Tibial artery (tissue), 4 donors: ENCODE data around the gene EFNA1.

Source experiments
- DNase-seq, 2 donors: peaks; one replicate each; pipeline ENCODE4 v3.0.0-alpha.2; 2019
- H3K27ac ChIP-seq, 2 donors: fragments of 200-600 bp; sonication (generic) in 1 of 2; 1 replicate in 1 of 2; 2 replicates in 1 of 2; pipeline ENCODE4 v1.5.1; 2018 to 2019; ENCODE audit warnings: mild to moderate bottlenecking in 1 of 2
- H3K27me3 ChIP-seq, 2 donors: fragments of 200-600 bp; sonication (generic) in 1 of 2; one replicate each; pipeline versions ENCODE4 v1.5.1 to v1.6.0; 2016 to 2019
- H3K36me3 ChIP-seq, 3 donors: fragments of 200-600 bp; sonication (generic) in 2 of 3; one replicate each; pipeline ENCODE4 v1.5.1; 2016 to 2019; ENCODE audit warnings: mild to moderate bottlenecking in 2 of 3
- H3K4me1 ChIP-seq, 4 donors: fragments of 200-600 bp; sonication (generic) in 2 of 4; 1 replicate in 3 of 4; 2 replicates in 1 of 4; pipeline ENCODE4 v1.5.1; 2016 to 2019
- H3K4me3 ChIP-seq, 2 donors: fragments of 200-600 bp; sonication (generic) in 1 of 2; 1 replicate in 1 of 2; 2 replicates in 1 of 2; pipeline ENCODE4 v1.5.1; 2018 to 2019; ENCODE audit warnings: mild to moderate bottlenecking in 2 of 2
- H3K9me3 ChIP-seq, 3 donors: fragments of 200-600 bp; sonication (generic) in 1 of 3; one replicate each; pipeline ENCODE4 v1.5.1; 2016 to 2019
- intact Hi-C: fragments of 100-400 bp; cut with DNase I; formaldehyde crosslinking; loops from one replicate; pipeline ENCODE4 v1.15.0; 2023; ENCODE audit warnings: low total_unique reads
- TF ChIP-seq, protein P1 (sequence below), 2 experiments: fragments of 200-600 bp in 1 of 2; fragments of 450-650 bp in 1 of 2; IDR thresholded peaks; one replicate each; pipeline ENCODE4 v1.5.1; 2017 to 2019; ENCODE audit warnings: antibody characterized with exemption in 2 of 2, mild to moderate bottlenecking in 1 of 2, moderate library complexity in 1 of 2

Gene EFNA1

DNA sequence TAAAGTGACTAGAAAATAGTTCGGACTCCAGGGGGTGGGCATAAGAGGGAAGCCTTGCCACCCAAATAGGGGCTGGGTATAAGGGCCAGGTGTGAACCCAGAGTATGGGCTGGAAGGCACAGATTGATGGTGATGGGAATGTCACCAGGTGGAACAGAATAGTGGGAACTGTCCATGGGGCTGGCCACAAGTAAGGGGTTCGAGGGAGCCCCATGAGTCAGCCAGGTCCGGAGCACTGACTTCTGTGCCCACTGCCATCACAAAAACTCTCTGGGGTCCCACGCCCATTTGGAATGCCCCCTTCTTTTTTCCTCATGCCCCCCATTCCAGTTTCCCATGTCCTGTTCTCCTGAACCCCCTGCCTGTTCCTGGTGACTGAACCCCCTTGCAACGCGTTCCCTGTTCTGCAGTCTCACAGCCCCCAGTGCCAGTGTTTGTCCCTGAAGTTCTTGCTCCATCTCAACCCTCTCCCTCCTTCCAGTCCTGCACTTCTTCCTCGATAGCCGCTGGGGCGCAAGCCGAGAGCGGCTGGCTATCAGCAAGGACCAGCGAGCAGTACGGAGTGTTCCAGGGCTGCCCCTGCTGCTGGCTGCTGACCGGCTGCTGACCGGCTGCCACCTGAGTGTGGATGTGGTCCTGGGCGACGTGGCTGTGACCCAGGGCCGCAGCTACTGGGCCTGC lies 53.8 kb downstream of the EFNA1 start:
- Histone ChIP-seq H3K4me3 (no peak overlapping the region), H3K9me3 (no peaks in the 10 kb centered on the region), H3K36me3 (no peaks in the 10 kb centered on the region), H3K27ac (no peak overlapping the region), H3K27me3 (no peaks in the 10 kb centered on the region), H3K4me1 (peaks cover 0 to 29% (median 0%) of the 10 kb centered on the region in 4 donors)
- DNase-seq, result no peak
- TF ChIP-seq, protein P1, sequence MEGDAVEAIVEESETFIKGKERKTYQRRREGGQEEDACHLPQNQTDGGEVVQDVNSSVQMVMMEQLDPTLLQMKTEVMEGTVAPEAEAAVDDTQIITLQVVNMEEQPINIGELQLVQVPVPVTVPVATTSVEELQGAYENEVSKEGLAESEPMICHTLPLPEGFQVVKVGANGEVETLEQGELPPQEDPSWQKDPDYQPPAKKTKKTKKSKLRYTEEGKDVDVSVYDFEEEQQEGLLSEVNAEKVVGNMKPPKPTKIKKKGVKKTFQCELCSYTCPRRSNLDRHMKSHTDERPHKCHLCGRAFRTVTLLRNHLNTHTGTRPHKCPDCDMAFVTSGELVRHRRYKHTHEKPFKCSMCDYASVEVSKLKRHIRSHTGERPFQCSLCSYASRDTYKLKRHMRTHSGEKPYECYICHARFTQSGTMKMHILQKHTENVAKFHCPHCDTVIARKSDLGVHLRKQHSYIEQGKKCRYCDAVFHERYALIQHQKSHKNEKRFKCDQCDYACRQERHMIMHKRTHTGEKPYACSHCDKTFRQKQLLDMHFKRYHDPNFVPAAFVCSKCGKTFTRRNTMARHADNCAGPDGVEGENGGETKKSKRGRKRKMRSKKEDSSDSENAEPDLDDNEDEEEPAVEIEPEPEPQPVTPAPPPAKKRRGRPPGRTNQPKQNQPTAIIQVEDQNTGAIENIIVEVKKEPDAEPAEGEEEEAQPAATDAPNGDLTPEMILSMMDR (IDR thresholded peaks at IDR 0.05), result no peak
- intact Hi-C loops, result no loop called here

DNA sequence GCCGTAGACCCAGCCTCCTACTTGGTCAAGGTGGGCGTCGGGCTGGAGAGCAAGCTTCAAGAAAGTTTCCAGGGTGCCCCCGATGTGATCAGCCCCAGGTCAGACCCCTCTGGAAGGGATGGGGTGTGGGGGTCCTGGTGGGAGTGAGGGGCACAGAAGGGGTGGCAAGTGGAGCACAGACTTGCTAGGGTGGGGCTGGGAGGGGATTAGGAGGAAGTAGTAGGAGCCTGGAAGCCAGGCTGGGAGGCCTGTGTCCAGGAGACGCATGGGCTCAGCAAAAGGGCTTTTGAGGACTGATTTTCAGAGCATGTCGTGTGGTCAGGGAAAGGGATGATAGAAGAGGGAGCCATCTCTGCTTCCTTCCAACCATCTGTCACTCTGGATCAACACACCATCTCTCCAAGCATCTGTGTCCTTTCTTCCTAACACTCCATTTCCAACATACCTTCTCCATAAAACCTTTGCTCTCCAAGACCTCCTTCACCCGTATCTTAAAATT lies 54.4 kb downstream of the EFNA1 start:
- H3K4me3 ChIP-seq, result no peak overlapping the region
- H3K9me3 ChIP-seq, result no peaks in the 10 kb centered on the region
- intact Hi-C loops, result no loop called here
- peaks cover 0 to 27% (median 0%) of the 10 kb centered on the region in 4 donors for H3K4me1 ChIP-seq
- no peaks in the 10 kb centered on the region for H3K27me3 ChIP-seq
- TF ChIP-seq, protein P1 (IDR thresholded peaks at IDR 0.05), result no peak
- no peak overlapping the region for H3K27ac ChIP-seq
- no peak for DNase-seq
- H3K36me3 ChIP-seq, result no peaks in the 10 kb centered on the region

DNA sequence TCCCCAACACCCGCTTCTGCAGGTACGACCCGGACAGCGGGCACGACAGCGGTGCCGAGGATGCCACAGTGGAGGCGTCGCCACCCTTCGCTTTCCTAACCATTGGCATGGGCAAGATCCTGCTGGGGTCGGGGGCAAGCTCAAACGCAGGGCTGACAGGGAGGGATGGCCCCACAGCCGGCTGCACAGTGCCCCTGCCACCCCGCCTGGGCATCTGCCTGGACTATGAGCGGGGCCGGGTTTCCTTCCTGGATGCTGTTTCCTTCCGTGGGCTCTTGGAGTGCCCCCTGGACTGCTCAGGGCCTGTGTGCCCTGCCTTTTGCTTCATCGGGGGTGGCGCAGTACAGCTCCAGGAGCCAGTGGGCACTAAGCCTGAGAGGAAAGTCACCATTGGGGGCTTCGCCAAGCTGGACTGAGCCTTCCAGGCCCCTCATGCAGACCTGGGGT lies 56.1 kb downstream of the EFNA1 start:
- Histone ChIP-seq H3K4me3 (no peak overlapping the region), H3K9me3 (no peaks in the 10 kb centered on the region), H3K27me3 (no peaks in the 10 kb centered on the region), H3K4me1 (peaks cover 0 to 22% (median 0%) of the 10 kb centered on the region in 4 donors), H3K36me3 (no peaks in the 10 kb centered on the region), H3K27ac (no peak overlapping the region)
- intact Hi-C loops, result no loop called here
- TF ChIP-seq, protein P1 (IDR thresholded peaks at IDR 0.05), result no peak
- DNase-seq, result no peak

DNA sequence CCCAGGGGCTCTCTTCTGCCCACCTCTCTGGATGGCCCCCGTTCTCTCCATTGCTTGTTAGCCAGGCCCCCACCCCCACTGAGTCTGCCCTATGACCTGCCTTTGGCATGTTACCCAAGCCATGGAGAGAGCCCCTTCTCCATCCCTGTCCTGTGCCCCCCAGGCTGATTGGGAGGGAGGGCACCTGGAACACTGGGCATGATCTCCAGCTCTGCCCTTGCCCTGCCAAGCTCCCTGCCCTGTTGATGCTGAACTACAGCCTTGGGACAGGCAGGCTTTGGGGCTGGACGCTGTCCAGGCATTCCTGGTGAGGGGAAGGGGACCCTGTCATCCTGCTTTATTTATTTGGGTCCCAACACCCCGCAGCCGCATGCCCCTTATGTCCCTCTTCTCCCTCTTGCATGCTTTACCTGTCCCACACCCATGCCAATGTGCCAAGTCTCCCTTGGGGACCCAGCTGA lies 56.7 kb downstream of the EFNA1 start:
- intact Hi-C loops, result no loop called here
- H3K36me3 ChIP-seq, result no peaks in the 10 kb centered on the region
- peaks cover 0 to 21% (median 0%) of the 10 kb centered on the region in 4 donors for H3K4me1 ChIP-seq
- H3K4me3 ChIP-seq, result no peak overlapping the region
- no peak overlapping the region for H3K27ac ChIP-seq
- no peaks in the 10 kb centered on the region for H3K9me3 ChIP-seq
- TF ChIP-seq, protein P1 (IDR thresholded peaks at IDR 0.05), result no peak
- DNase-seq, result no peak
- no peaks in the 10 kb centered on the region for H3K27me3 ChIP-seq
